Activated CD8-positive, alpha-beta T cell treated with anti-CD3 and anti-CD28 coated beads, Interleukin-2, amount 10 ng/mL, durations not matched to agents 7 days and 5 days (primary cell): ENCODE measurements around the gene BCOR. TPM values are rescaled to one million over a fixed set of nuclear protein-coding genes. Genes with fewer than 3 reads are reported as not detected.
A peak's percentile ranks its signal among the peaks of the same experiment; 100 is the strongest.

Source experiments
- ATAC-seq: fragments of 150-1000 bp; cut with Tn5 transposase; one replicate; pipeline ENCODE4 v1.10.0; 2021; ENCODE audit warnings: moderate library complexity
- CTCF ChIA-PET: fragments of 350-600 bp; sonication (Branson Sonifier 250); formaldehyde crosslinking; loops from one replicate; lab custom pipeline; 2021; ENCODE audit warnings: antibody characterized with exemption; lab: Charles Lee
- POLR2A ChIA-PET: fragments of 350-600 bp; sonication (Branson Sonifier 250); formaldehyde crosslinking; loops from one replicate; lab custom pipeline; 2021; ENCODE audit warnings: antibody characterized with exemption; lab: Charles Lee
- DNase-seq: peaks from one replicate; pipeline ENCODE4 v3.0.0-alpha.2; 2020
- H3K27ac Mint-ChIP-seq: one replicate; pipeline ENCODE4 v1.8.0; 2021; ENCODE audit warnings: mild to moderate bottlenecking, mixed read lengths
- H3K27me3 Mint-ChIP-seq: one replicate; pipeline ENCODE4 v1.8.0; 2021; ENCODE audit warnings: low read depth, mixed read lengths
- H3K36me3 Mint-ChIP-seq: one replicate; pipeline ENCODE4 v1.8.0; 2021; ENCODE audit warnings: low read depth, mixed read lengths
- H3K4me1 Mint-ChIP-seq: one replicate; pipeline ENCODE4 v1.8.0; 2021; ENCODE audit warnings: low read depth, mixed read lengths
- H3K4me3 Mint-ChIP-seq: one replicate; pipeline ENCODE4 v1.8.0; 2021; ENCODE audit warnings: mild to moderate bottlenecking, mixed read lengths
- H3K9me3 Mint-ChIP-seq: one replicate; pipeline ENCODE4 v1.8.0; 2022; ENCODE audit warnings: mixed read lengths; ENCODE audit not compliant: insufficient read depth
- total RNA-seq, 2 experiments: library from RNA; stranded (reverse); gene quantifications; one replicate each; pipeline ENCODE4 v1.2.3, GENCODE V29; 2021

Gene BCOR
- total RNA-seq, 2 experiments from 2014 or later = 41.5 to 45.5 TPM

DNA sequence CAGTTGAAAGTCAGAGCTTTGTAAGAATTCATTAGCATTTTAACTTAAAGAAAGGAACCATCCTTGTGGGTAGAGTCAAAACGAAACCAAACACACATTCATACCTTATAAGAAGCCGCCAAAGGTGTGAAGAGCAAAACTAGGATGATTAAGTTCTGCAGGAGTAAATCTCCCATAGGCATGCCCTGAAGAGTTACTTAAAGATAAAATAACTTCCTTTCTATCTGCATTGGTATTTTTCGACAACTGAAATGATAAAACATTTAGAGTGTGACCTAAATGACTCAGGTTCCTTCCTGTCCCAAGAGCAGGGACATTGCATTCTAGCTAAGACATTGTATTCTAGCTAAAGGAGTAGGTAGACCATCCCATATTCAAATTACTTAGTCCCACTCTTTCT lies 75.3 kb downstream of the BCOR start:
- no peak overlapping the region for H3K4me3 Mint-ChIP-seq
- no peaks in the 10 kb centered on the region for H3K9me3 Mint-ChIP-seq
- ATAC-seq (peak; percentile 83), DNase-seq (no peak)
- no peaks in the 10 kb centered on the region for H3K27me3 Mint-ChIP-seq
- no peak overlapping the region for H3K27ac Mint-ChIP-seq
- CTCF ChIA-PET = interaction anchor here (1.0 to 1.3 kb wide), 2 partner anchors 9 to 12 kb away, joined by 3 read pairs; no protein-coding TSS in a partner anchor
- H3K4me1 Mint-ChIP-seq = peaks cover 25% of the 10 kb centered on the region
- no peaks in the 10 kb centered on the region for H3K36me3 Mint-ChIP-seq
- POLR2A ChIA-PET = interaction anchor here (0.7 kb wide), 1 partner anchor 9 kb away, joined by 3 read pairs; no protein-coding TSS in a partner anchor

DNA sequence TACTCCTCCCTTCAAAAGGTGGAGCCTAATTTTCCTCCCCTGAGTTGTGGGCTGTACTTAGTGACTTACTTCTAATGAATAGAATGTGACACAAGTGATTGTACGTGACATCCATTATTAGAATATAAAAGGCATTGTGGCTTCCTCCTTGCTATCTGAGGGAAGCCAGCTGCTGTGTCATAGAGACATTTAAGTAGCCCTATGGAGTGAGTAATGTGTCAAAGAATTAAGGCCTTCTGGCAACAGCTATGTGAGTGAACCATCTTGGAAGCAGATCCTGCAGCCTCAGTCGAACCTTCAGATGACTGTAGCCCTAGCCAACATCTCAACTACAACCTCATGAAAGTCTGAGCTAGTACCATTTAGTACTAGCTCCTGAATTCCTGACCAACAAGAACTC lies 76.1 kb downstream of the BCOR start:
- Mint-ChIP-seq H3K27me3 (no peaks in the 10 kb centered on the region), H3K4me1 (peaks cover 21% of the 10 kb centered on the region), H3K36me3 (no peaks in the 10 kb centered on the region), H3K4me3 (no peak overlapping the region), H3K9me3 (no peaks in the 10 kb centered on the region), H3K27ac (no peak overlapping the region)
- ATAC-seq = no peak
- CTCF ChIA-PET = interaction anchor here (0.9 to 1.3 kb wide), 2 partner anchors 8 to 36 kb away, joined by 3 read pairs; no protein-coding TSS in a partner anchor
- no peak for DNase-seq
- POLR2A ChIA-PET = interaction anchor here (0.7 kb wide), 1 partner anchor 1698 kb away, joined by 3 read pairs; no protein-coding TSS in a partner anchor

DNA sequence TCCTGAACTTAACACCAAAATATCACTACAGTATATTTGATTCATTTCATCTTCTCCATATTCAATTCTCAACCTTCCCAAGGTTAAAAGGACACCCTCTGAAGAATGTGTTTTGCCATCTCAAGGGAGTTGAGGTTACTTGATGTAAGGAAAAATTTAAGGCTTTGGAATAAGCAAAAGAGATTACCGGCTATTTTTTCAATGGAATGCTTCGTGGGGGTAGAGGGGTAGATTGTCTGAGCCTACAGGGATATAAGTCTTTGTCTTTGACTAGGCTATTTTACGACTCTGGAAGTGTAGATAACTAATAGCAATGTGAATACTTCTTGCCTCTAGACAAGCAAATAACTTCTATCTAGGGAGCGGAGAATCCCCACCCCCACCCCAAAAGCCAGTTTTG lies 78.2 kb downstream of the BCOR start:
- DNase-seq = no peak
- ChIA-PET POLR2A (no interaction called here), CTCF (interaction anchor here (0.7 kb wide), 1 partner anchor 46 kb away, joined by 3 read pairs; no protein-coding TSS in a partner anchor)
- Mint-ChIP-seq H3K9me3 (no peaks in the 10 kb centered on the region), H3K4me3 (no peak overlapping the region), H3K36me3 (peaks cover 1% of the 10 kb centered on the region), H3K27me3 (no peaks in the 10 kb centered on the region), H3K4me1 (peaks cover 17% of the 10 kb centered on the region), H3K27ac (no peak overlapping the region)
- no peak for ATAC-seq

GRCh38 chrX:40018041-40018440 lies 79.7 kb downstream of the BCOR start:
- DNase-seq (no peak), ATAC-seq (no peak)
- H3K27me3 Mint-ChIP-seq = no peaks in the 10 kb centered on the region
- H3K4me3 Mint-ChIP-seq = no peak overlapping the region
- ChIA-PET CTCF (no interaction called here), POLR2A (no interaction called here)
- H3K27ac Mint-ChIP-seq = no peak overlapping the region
- peaks cover 20% of the 10 kb centered on the region for H3K4me1 Mint-ChIP-seq
- H3K9me3 Mint-ChIP-seq = no peaks in the 10 kb centered on the region
- H3K36me3 Mint-ChIP-seq = peaks cover 1% of the 10 kb centered on the region

DNA sequence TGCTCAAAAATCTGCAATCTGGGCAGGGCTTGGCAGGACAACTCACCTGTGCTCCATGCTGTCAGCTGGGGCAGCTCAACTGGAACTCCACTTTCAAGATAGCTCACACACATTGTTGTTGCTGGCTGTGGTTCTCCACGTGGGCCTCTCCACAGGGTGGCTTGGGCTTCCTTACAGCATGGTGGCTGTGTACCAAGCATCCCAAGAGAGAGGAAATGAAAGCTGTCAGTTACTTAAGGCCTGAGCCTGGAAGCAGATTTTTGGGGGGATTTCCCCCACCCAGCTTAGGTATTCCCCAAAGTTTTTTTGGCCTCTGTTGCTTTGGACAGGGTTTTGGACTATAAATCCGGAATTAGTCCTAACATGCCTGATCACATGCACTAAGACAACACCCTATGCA lies 81.0 kb downstream of the BCOR start:
- DNase-seq (no peak), ATAC-seq (no peak)
- H3K9me3 Mint-ChIP-seq = no peaks in the 10 kb centered on the region
- CTCF ChIA-PET = no interaction called here
- H3K27me3 Mint-ChIP-seq = peaks cover 4% of the 10 kb centered on the region
- H3K4me1 Mint-ChIP-seq = peaks cover 18% of the 10 kb centered on the region
- H3K27ac Mint-ChIP-seq = no peak overlapping the region
- H3K4me3 Mint-ChIP-seq = no peak overlapping the region
- H3K36me3 Mint-ChIP-seq = peaks cover 1% of the 10 kb centered on the region
- POLR2A ChIA-PET = no interaction called here

DNA sequence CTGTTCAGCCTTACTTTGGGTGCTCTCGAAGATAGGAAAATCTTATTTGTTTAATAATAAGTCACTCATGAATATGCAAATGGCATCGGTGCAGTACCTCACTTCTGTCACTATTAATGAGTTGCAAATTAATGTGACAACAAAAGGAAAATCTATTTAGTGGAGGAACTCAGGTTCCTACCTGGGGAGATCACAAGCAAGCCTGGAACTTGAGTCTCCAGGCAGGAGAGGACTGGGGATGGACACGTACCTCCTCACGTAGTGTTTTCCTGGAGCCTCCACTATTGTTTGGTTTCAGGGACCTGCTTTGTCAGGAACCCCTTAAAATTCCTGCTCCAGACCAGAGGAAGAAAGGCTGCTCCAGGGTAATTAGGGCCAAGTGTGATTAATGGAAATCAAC lies 82.1 kb downstream of the BCOR start:
- H3K4me3 Mint-ChIP-seq = no peak overlapping the region
- CTCF ChIA-PET = no interaction called here

DNA sequence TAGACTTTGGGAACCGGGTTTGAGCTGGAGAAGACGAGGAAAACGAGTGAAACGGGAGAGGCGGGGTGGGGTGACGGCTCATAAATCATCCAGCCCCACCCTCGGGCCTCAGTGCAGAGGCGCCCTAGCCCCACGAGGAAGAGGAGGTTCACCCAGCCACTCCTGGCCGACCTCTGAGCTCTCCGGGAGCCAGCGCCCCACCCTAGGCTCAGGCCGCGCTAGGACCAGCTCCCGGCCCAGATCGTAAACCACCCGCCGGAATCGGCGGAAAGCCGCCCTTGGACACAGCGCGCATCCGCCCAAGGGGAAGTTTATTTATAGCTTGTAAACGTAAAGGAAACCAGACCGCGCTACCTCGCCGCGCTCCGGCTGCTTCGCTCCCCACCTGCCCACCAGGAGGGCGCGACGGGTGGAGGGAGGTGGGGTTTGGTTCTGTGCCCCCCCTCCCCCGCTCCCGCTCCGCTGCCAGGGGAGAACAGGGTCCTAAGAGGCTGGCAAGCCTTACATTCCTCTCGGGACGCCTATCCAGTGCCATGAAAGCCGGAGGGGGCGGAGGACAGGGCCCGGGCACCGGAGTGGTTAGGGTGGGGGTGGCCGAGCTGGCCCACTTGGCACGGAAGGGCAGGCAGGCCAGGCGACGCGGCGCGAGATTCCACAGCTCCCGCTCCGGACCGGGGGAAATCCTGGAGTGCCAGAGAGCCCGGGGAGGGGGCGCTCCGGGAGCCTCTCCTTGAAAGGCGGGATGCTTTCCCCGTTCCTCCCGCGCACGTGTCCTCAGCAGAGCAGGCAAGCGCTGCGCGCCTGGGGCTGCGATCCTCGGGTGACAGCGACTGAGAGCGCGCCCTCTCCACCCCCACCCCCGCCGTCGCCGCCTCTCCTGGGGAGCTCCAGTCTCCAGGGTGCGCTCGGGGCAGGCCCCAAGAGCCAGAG lies 84.2 kb downstream of the BCOR start:
- H3K36me3 Mint-ChIP-seq = peaks cover 1% of the 10 kb centered on the region
- H3K27me3 Mint-ChIP-seq = peaks cover 11% of the 10 kb centered on the region
- peak; percentile 42 for ATAC-seq
- peak; percentile 67 for DNase-seq
- H3K4me1 Mint-ChIP-seq = peaks cover 34% of the 10 kb centered on the region
- ChIA-PET POLR2A (interaction anchor here (0.6 to 2.3 kb wide), 20 partner anchors 9 to 704 kb away, joined by 3 to 18 read pairs (median 4); partner anchors contain the start of gene BCOR), CTCF (interaction anchor here (0.9 to 1.3 kb wide), 3 partner anchors 8 to 156 kb away, joined by 3 to 4 read pairs (median 3); no protein-coding TSS in a partner anchor)
- H3K9me3 Mint-ChIP-seq = no peaks in the 10 kb centered on the region
- peak overlapping the region; percentile 71 for H3K4me3 Mint-ChIP-seq
- H3K27ac Mint-ChIP-seq = peak overlapping the region; percentile 75

More for the DNA sequence above, 82.1 kb downstream of the BCOR start:
- POLR2A ChIA-PET = interaction anchor here (1.1 kb wide), 1 partner anchor 81 kb away, joined by 3 read pairs; no protein-coding TSS in a partner anchor
- Mint-ChIP-seq H3K4me1 (peaks cover 20% of the 10 kb centered on the region), H3K27ac (no peak overlapping the region), H3K9me3 (no peaks in the 10 kb centered on the region), H3K27me3 (peaks cover 8% of the 10 kb centered on the region), H3K36me3 (peaks cover 1% of the 10 kb centered on the region)
- DNase-seq (no peak), ATAC-seq (no peak)

DNA sequence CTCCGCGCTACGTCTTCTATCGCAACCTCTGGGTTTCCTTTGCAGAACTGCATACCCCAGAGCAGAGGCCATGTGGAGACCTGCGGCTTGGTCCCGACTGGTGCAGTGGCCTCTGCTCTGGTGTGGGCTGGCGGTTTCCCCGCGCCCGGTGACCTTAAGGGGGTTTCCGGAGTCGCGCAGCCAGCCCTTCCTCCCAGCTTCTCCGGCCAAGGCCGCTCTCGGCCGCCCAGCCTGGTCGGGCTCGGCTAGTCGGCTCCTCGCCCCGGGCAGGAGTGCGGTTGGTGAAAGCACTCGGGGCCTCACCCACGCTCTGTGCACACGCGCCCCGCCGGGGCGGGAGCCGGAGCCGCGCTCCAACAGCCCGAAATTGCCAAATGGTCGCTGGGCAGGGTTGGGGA lies 84.9 kb downstream of the BCOR start:
- ChIA-PET CTCF (interaction anchor here (1.1 to 1.3 kb wide), 2 partner anchors 11 to 156 kb away, joined by 3 to 4 read pairs; no protein-coding TSS in a partner anchor), POLR2A (interaction anchor here (0.7 to 2.3 kb wide), 13 partner anchors 10 to 164 kb away, joined by 3 to 18 read pairs (median 4); partner anchors contain the start of gene BCOR)
- Mint-ChIP-seq H3K27me3 (peaks cover 11% of the 10 kb centered on the region), H3K4me3 (peak overlapping the region; percentile 71), H3K4me1 (peaks cover 34% of the 10 kb centered on the region), H3K9me3 (no peaks in the 10 kb centered on the region), H3K27ac (peak overlapping the region; percentile 72), H3K36me3 (peaks cover 1% of the 10 kb centered on the region)
- DNase-seq (peak; percentile 35), ATAC-seq (peak; percentile 36)

- Mint-ChIP-seq H3K36me3 (peaks cover 1% of the 10 kb centered on the region), H3K27ac (no peak overlapping the region), H3K4me1 (peaks cover 34% of the 10 kb centered on the region), H3K9me3 (no peaks in the 10 kb centered on the region), H3K4me3 (no peak overlapping the region), H3K27me3 (peaks cover 17% of the 10 kb centered on the region)
- no peak for ATAC-seq
- ChIA-PET CTCF (no interaction called here), POLR2A (interaction anchor here (1.1 to 2.3 kb wide), 4 partner anchors 12 to 157 kb away, joined by 4 to 18 read pairs (median 5); partner anchors contain the start of gene BCOR)
- no peak for DNase-seq
These were observed 85.5 kb downstream of the BCOR start for GRCh38 chrX:40012039-40012867.

- no peak for ATAC-seq
- no peak overlapping the region for H3K4me3 Mint-ChIP-seq
- H3K27ac Mint-ChIP-seq = no peak overlapping the region
- peaks cover 1% of the 10 kb centered on the region for H3K36me3 Mint-ChIP-seq
- peaks cover 38% of the 10 kb centered on the region for H3K4me1 Mint-ChIP-seq
- no peaks in the 10 kb centered on the region for H3K9me3 Mint-ChIP-seq
- H3K27me3 Mint-ChIP-seq = peaks cover 24% of the 10 kb centered on the region
- DNase-seq = no peak
- POLR2A ChIA-PET = interaction anchor here (1.1 kb wide), 1 partner anchor 124 kb away, joined by 3 read pairs; no protein-coding TSS in a partner anchor
- CTCF ChIA-PET = no interaction called here
These were observed 86.3 kb downstream of the BCOR start for GRCh38 chrX:40011322-40012038.
